Limb (tissue), 2 donors: ENCODE data around the gene PF4V1.

Experiments used
- DNase-seq, 2 donors: peaks; one replicate each; pipeline ENCODE4 v3.0.0-alpha.2; 2016; ENCODE audit errors: extremely low spot score in 2 of 2

PF4V1 gene

DNA sequence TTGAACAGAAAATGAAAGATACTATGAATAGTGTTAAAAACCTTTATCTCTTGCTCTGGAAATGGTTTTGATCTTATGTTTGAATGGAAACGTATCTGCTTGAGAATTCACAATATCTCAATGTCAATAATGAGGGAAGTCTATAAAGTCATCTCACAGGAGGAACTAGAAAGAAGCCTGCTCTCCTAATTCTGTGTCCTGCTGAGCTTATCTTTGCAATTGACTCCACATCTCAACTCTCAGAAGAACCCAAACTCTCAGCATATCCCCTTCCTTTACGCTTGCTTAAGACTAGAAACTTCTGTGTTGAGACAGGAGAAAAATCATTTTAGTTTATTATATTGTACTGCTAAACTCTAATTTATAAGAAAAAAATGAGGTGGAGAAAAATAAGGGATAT is 8.3 kb upstream of the PF4V1 start:
- DNase-seq, result no peak

DNA sequence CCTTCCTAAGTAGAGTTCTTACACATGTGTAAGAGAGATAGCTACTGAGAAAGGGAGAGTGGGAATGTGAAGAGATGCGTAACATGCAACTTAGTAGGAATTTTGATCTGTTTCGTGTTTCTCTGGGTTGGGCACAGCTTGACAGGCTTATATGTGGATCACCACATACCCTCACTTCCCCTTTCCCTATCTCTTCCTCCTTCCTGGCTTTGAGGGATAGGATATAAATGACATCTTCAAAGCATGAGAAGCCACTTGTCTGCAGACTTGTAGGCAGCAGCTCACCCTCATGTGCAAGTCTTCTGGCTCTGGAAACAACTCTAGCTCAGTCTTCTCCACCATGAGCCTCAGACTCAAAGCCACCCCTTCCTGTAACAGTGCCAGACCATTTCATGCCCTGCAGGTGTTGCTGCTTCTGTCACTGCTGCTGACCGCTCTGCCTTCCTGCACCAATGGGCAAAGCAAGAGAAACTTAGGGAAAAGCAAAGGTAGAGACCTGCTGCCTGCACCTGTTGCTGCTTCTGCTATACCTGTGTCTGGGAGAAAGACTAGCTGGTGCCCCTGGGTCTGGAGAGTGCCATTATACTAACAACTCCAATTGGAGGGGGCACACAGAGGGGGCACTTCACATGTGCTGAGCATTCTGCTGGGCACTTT is 5.4 kb upstream of the PF4V1 start:
- DNase-seq, result no peak

DNA sequence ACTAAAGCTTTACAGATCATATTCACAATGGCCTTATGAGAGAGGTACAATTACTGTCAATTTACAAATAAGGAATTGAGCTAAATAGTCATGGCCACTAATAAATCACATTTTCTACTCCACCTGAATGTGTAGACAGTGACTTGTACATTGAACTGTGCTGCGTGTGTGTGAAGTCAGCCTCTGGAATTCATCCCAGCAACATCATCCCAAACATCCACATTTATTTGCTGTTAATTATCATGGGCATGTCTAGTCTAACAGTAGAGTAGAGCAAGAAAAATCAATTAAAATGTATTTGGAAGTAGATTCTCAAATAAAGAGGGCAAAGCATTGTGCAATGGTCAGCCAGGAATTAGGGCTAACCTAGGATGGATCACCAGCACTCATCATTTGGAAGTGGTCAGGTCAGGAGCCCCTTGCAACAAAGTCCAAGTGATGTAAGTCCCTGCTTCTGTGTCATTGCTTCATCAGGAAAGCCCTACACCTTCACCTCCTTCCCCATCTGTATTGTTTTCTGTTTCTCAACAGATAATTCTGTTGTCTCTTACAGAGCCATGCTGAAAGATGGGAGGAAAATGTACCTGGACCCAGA is 4.8 kb upstream of the PF4V1 start:
- DNase-seq, result no peak

DNA sequence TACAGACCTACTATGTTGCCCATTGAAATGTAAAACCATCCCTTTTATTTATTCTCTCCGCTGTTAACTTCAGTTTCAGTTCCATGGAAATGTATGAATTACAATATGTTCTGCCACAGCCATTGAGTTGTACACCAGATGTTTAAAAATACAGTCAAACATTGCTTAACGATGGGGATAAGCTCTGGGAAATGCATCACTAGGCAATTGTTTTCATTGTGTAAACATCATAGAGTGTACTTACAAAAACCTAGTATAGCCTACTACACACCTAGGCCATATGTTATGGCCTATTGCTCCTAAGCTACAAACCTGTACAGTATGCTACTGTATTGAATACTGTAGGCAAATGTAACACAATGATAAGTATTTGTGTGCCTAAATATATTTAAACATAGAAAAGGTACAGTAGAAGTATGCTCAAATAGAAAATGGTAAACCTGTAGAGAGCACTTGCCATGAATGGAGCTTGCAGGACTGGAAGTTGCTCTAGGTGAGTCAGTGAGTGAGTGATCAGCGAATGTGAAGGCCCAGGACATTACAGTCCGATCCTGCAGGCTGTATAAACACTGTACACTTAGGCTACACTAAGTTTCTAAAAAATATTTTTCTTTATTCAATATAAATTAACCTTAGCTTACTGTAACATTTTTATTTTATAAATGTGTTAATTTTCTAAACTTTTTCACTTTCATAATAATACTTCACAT is 2.7 kb upstream of the PF4V1 start:
- no peak for DNase-seq

DNA sequence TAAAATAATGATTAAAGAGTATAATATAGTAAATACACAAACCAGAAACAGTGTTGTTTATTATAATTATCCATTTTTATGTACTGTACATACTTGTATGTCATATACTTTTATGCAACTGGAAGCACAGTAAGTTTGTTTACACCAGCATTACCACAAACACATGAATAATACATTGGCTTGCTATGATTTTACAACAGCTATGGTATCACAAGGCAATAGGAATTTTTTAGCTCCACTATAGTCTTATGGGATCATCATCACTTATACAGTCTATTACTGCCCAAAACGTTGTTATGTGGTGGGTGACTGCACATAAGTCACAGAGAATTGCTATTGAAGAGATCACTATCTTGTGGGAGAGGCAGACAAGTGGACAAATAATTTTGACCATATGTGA is 1.8 kb upstream of the PF4V1 start:
- no peak for DNase-seq

DNA sequence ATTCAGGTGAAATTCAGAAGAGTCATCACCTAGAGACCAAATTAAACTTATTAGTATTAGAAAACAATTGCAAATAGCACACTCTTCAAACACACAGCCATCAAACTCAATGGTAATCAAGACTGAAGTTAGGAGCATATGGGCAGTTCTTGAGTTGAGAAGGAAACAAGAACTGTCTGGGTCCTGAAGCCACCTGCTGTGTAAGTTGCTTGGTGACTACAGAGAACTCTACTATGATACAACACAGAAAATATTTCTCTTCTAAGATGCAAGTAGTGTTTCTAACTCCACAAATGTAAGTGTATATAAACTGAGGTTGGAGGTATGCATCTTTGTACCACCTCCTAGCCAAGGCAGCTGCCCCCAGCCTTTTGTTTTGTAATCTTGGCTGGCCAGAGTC is 325 bp upstream of the PF4V1 start:
- no peak for DNase-seq

DNA sequence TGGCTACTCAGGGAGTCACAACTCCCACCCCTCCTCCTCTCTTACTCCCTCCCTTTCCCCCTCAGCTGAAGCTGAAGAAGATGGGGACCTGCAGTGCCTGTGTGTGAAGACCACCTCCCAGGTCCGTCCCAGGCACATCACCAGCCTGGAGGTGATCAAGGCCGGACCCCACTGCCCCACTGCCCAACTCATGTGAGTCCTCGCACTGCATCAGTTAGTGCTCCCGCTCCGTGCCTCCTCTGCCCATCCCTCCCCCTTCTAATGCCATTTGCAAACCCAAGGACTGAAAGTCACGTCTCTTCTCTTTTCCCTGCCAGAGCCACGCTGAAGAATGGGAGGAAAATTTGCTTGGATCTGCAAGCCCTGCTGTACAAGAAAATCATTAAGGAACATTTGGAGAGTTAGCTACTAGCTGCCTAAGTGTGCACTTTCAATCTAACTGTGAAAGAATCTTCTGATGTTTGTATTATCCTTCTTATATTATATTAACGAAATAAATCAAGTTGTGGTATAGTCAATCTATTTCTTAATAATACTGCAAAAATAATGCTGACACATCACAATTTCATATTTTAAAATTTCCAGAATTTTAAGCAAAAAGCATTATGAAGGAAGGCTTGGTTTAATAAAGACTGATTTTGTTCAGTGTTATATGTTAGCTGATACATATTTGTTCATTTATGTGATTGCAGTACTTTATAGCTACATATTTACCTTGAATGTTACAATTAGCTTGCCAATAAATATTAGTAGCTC is 800 bp downstream of the PF4V1 start:
- no peak for DNase-seq

DNA sequence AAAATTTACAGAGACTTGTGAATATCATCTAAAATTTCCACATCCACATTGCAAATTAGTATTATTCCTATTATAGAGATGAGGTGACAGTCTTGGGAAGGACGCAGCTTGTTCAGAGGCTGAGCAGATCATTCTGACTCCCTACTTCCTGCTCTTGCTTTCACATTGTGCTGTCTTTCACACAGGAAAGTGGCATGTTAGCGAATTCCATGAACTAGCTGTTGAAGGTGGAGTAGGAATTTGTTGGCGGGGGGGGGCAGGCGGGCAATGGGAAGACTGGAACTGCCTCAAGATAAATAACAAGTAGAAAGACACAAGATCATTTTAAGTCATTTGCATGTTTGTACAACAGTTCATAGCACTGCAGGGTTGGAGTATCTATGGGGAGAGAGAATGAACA is 2.3 kb downstream of the PF4V1 start:
- DNase-seq, result no peak

DNA sequence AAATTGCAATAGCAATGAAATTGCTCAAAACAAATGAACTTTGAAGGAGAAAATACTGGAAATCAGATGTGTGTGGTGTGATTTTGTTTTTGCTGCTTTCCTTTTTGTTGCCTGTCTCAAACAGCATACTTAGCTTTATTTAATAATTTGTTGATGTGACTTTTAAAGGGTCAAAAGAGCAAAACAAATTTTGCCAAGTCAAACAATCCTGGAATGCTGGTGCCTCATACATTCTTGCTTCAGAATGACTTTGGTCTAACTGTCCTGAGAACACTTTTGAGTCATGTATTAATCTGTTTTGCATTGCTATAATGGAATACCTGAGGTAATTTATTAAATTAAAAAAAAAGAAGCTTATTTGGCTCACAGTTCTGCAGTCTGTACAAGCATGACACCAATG is 3.4 kb downstream of the PF4V1 start:
- DNase-seq, result no peak

DNA sequence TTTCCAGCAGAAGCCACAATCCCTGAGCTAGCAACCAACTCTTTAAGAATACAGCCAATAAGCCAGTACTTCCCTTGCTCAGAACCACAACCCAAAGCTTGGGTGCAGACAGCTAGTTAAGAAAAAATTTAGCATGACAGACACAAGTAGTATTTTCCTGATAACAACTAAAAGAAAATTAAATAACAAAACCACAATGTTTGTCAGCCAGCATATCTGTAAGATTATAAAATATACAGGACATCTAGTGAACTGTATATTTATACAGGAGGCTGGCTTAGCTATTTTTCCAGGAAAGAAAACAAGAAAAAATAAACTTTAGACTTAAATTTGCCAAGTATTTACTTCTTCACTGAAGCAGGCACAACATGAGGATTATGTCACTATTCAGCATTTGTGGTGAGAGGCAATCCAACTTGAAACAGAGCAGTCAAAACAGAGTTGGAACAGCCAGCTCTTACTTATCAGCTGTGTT is 6.6 kb downstream of the PF4V1 start:
- DNase-seq, result no peak

DNA sequence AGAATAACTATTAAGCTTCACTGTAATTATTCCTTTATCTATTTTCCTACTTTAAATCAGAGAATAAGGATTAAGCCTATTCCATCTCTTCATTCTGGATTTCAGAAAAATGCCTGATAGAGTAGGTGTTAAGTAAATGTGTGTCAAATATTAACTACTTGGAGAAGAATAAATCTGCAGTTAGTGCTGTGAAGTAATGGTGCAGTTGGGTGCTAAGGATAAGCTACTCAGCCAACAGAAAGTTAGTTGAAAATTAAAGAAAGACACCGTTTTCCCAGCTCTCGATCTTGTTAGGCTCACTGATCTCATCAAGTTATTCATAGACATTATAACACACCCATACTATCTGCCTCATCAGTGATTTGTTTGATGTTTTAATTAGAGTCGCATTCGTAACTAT is 7.1 kb downstream of the PF4V1 start:
- DNase-seq, result no peak

DNA sequence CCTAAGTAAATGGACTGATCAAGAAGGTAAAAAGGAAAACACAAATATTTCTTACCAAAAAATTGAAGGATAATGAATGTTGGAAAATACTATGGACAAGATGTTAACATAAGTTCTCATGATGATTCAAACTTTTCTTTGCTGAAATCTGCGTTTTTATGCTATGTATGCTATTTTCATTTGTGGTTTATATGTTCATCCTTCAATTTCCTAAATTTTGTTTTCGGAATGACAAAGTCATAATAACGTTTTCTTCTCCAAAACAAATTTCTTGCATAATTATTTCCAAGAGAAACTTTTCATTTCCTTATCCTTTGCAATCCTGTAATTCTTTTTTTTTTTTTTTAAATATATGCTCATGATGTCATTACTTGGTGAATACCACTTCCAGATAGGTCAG is 7.8 kb downstream of the PF4V1 start:
- DNase-seq, result no peak

DNA sequence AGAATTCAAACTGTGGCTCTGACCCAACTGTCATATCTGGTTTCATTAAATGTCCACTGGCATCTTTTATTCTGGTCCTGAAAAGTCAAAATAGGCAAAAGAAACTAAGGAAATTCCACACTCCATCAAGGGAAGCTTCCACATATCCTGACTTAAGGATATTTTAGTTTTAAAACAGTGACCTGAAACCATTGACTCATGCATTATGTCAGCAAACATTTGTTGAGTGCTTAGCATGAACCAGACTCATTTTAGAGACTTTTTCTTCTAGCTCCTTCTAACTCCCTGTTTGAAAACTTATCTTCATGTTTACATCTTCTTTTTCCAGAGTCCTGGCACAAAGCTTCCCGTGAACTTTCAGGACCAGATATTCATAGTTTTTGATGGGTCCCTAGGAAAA is 9.2 kb downstream of the PF4V1 start:
- no peak for DNase-seq

DNA sequence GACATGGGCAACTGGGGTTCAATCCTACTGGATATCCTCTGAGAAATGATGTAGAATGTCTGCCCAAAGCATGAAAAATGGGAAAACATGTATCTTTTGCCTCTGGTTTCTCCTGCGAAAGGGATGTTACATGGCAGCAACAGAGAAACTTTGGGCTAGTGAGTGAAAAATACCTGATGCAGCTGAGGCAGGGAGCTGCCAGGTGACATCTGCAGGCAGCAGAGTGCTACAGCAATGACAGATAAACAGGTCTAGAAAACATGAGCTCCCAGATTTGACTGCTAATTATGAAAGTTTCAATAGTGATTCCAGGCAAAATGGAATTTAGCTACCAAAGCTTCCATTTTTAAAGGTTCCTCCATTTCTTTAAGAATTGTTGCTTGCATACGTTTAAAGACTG is 11.3 kb downstream of the PF4V1 start:
- DNase-seq, result no peak

DNA sequence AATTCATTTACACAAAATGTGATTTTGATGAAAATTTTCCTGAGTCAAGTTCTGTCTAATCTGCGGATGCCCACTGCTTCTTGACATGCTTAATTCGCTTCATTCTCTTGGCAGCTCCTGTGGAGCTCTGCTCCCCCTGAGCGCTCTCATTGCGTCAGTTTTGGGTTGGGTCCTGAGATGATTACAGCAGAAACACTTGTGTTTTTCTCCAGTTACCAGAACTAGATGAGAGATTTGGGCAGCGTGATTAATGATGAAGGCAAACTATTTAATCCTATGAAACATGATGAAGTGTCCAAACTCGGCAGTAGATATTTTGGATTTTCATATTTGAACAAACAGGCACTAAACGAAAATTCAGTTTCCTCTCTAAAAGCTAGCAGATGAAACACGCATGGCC is 11.9 kb downstream of the PF4V1 start:
- DNase-seq, result no peak

DNA sequence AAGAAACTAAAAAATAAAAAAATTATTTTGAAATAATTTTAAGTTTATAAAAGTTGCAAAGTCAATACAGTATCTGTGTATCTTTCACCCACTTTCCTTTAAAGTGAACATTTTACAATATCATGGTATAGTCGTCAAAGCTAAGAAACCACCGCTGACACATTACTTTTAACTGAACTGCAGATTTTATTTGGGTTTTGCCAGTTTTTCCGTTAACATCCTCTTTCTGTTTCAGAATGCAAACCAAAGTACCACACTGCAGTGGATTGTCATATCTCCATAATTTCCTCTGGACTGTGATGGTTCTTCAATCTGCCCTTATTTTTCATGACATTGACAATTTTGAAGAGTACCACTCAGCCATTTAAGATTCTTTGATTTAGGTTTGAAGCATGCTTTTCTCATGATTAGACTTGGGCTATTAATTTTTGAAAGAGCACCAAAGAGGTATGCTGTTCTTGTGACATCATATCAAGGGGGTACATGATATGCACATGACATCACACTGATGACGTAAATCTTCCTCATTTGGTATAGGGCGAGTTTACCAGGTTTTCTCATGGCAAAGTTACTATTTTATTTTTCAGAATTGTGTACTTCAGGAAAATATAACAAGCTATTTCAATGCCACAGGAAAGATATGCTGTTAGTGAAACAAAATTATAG is 12.5 kb downstream of the PF4V1 start:
- DNase-seq, result no peak

DNA sequence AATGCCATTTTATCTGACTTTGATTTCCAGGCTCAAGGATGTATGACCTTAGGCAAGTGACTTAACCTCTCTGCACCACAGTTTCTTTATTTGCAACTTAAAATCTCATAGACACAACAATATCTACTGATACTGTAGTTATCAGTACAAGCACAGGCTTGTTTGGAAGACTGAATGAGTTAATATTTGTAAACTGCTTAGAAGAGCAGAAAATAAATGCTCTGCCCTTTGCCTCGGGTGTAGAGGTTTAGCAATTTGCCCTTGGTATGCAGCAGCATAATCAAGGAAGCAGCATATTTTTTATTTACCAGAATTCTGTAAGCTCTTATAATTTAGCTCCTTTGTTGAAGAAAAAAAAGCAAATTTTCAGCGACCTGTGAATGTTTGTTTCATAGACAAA is 13.2 kb downstream of the PF4V1 start:
- no peak for DNase-seq

DNA sequence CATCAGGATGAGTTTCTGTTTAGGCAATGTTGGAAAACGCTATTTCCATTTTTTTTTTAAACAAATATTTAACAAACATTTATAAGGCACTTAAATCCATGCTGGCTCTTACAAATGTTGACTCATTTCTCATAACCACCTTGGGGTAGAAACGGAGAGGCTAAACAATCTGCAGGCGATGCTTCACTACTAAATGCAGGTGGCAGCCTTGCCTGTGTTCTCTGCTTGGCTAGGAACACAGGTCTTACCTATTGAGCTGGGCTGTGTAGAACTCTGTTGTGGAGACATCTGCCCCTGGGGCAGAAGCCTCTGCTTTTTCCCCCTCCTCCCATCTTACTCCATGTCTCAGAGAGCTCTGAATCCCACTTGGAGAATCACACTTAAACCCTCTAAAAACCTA is 14.7 kb downstream of the PF4V1 start:
- no peak for DNase-seq

DNA sequence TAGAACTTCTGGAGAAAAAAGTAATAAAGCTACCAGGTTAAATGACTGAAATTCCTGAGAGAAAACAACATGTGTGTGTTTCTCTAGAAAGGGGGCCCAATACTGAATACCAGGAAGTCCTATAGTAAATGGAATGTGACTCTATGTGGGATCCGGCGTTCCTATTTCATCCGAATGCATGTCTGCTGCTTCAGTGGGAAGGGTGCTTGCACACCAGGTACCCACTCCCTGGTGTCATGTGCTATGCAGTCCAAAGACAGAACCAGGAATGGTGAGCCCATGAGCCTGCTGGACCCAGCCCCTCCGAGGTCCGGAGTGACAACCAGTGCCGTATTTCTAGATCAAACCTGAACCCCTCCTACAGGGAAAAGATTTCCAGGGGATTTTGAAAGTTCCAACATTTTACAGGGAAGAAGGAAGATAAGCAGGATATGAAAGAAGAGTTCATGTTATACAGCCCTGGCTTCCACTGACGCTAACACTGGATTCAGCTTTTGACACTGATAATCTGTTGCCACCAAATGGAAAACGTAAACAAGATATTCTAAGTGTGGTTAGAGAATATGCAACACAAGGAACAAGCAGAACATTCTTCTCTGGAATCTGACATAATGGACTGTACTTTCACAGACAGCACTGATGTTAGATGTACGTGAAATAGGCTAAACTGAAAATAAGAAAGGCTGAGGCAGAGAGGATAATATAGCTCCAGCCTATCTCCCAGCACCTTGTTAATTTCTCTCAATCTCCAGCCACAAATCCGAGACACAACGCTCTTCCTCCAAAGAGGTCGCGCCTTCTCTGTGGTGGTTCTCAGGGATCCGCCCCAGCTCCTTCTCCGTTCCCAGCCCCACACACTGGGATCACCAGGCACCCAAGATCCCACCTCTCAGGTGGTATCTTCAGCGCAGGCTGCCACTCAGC is 15.4 kb downstream of the PF4V1 start:
- no peak for DNase-seq
